Mesodermal cell (in vitro differentiated cells): Measurements from ENCODE around the gene IL12A. TPM values are rescaled to one million over a fixed set of nuclear protein-coding genes. Genes with fewer than 3 reads are reported as not detected.

Source experiments
- H3K27ac ChIP-seq: 2 replicates; pipeline ENCODE4 v1.7.0; 2013; ENCODE audit warnings: mild to moderate bottlenecking, low read depth, low read length, moderate library complexity; ENCODE audit not compliant: severe bottlenecking
- H3K36me3 ChIP-seq: 2 replicates; pipeline ENCODE4 v1.7.1; 2013; ENCODE audit warnings: mild to moderate bottlenecking, low read length, moderate library complexity; ENCODE audit not compliant: control insufficient read depth, insufficient read depth
- H3K4me1 ChIP-seq: one replicate; pipeline ENCODE4 v1.7.1; 2013; ENCODE audit warnings: mild to moderate bottlenecking, low read length; ENCODE audit not compliant: insufficient read depth, control insufficient read depth, poor library complexity, severe bottlenecking
- H3K4me3 ChIP-seq: 2 replicates; pipeline ENCODE4 v1.7.0; 2013; ENCODE audit warnings: low read length, control low read depth, mild to moderate bottlenecking; ENCODE audit not compliant: insufficient read depth, poor library complexity, severe bottlenecking; ENCODE audit errors: extremely low read depth
- H3K9me3 ChIP-seq: 2 replicates; pipeline ENCODE4 v1.7.1; 2013; ENCODE audit warnings: mild to moderate bottlenecking, low read length, moderate library complexity; ENCODE audit not compliant: control insufficient read depth
- WGBS, 2 experiments: methylation state at CpG; one replicate each; pipeline ENCODE4 v1.1.5; 2013; ENCODE audit warnings: missing lambda C conversion rate in 2 of 2; ENCODE audit not compliant: insufficient coverage in 2 of 2; 5-methylcytosine and 5-hydroxymethylcytosine counted together
- polyA plus RNA-seq, 2 experiments: library from polyadenylated mRNA; stranded (reverse); fragments of 50-300 nt; gene quantifications; one replicate each; pipeline ENCODE4 v1.2.3, GENCODE V29; 2013

IL12A gene
- 0.55 TPM for polyA plus RNA-seq (2013, experiment 1 of 2)
- 0.25 TPM for polyA plus RNA-seq (2013, experiment 2 of 2)

DNA sequence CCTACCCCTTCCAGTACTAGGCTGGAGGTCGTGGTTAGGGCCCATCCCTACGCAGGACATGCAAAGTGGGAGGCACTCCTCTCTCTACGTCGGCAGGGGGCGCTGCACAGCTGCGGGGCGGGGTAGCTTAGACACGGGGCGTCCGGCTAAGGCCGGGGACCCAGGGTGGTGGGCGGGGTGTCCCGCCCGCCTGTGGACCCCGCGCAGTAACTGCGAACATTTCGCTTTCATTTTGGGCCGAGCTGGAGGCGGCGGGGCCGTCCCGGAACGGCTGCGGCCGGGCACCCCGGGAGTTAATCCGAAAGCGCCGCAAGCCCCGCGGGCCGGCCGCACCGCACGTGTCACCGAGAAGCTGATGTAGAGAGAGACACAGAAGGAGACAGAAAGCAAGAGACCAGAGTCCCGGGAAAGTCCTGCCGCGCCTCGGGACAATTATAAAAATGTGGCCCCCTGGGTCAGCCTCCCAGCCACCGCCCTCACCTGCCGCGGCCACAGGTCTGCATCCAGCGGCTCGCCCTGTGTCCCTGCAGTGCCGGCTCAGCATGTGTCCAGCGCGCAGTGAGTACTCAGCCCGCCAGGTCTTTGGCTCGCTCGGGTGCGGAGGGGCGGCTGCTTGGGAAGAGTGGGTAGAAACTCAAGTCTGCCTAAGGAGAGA, at the start of gene IL12A:
Gene IL12A, plus strand, starts transcription at position 219 of the 655 bp plus-strand sequence.
- Histone ChIP-seq H3K36me3 (no peaks in the 10 kb centered on the region), H3K4me3 (peak within 1 kb of the TSS; percentile 49), H3K27ac (no peak within 1 kb of the TSS), H3K9me3 (peaks cover 5% of the 10 kb centered on the region), H3K4me1 (no peaks in the 10 kb centered on the region)
- 2 to 3% methylated on average over 47 of the region's 54 CpGs for whole genome bisulfite sequencing, 2 experiments

DNA sequence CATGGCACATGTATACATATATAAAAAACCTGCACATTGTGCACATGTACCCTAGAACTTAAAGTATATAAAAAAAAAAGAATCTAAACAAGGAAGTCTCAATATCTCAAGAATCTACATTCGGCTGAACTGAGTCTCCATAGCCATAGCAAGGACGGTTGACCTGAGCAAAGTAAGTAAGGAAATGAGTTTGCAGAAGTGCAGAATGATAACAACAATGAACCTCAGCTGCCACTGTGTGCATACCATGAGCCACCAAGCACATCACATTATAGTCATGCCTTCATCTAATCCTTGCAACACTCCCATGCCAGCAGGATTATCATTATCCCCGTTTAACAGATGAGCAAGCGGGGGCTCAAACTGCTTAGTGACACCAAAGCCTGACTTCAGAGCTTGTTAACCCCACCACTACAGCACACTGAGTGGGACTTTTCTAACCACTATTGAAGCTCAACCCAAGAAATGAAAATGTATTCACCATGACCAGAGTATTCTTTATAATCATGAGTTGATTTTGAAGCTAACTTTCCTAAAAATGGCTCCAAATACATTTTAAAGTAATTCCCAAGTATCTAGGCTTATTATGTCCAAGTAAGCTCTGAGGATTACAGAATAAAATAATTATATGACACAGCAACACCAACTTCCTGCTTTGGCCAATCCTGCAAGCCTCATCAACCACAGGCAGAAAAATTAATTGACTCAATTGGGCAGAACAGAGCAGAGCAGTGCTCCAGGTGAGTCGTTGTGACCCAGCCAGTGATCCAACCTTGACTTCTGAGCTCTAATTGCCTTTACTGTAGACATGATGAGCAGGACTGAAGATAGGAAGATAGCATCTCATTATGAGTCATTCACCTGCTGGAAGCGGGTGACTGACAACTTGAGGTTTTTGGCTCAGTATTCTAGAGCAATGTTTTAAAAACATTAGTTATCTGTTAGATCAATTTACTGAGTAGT, 47.3 kb upstream of the IL12A start:
- Histone ChIP-seq H3K27ac (no peak overlapping the region), H3K4me1 (no peaks in the 10 kb centered on the region), H3K9me3 (no peaks in the 10 kb centered on the region), H3K4me3 (no peak overlapping the region), H3K36me3 (no peaks in the 10 kb centered on the region)
- WGBS, 2 experiments, result 85 to 86% methylated on average over 2 to 3 of the region's 6 CpGs

DNA sequence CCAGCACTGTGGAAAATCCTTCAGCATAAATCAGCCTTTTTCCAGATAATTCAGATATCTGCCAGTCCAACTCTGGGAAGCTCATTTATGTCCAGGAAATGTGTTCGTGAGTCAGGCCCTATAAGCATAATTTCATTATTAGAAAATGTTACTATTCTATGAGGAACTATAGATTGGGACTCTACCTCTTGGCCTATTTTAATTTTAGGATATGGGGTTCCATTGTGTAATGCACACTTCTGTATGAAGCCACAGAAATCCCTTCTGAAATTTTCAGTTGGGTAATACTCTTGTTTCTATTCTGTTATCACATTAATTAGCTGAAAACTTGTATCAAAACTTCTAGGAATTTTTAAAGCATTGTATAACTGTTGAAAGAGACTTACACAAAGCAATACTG, 43.9 kb upstream of the IL12A start:
- Histone ChIP-seq H3K36me3 (no peaks in the 10 kb centered on the region), H3K4me1 (no peaks in the 10 kb centered on the region), H3K9me3 (no peaks in the 10 kb centered on the region), H3K27ac (no peak overlapping the region), H3K4me3 (no peak overlapping the region)
- no CpG with 5 or more reads among the region's 1 CpG for WGBS, 2 experiments

DNA sequence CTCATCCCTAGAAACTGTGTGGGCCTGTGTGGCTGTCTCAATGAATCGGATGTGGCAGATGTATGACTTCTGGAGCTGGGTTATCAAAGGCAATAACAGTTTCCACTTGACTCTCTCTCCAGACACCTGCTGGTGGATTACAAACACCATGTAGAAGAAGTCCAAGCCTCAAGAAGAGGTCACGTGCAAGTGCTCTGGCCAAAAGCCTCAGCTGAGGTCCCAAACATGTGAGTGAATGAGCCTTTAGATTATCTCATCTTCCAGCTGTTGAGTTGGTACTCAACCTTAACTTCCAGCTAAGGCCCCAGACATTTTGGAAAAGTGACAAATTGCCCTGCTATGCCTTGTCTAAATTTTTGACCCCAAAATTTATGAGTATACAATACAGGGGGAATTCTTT, 42.7 kb upstream of the IL12A start:
- Histone ChIP-seq H3K9me3 (no peaks in the 10 kb centered on the region), H3K27ac (no peak overlapping the region), H3K4me1 (no peaks in the 10 kb centered on the region), H3K36me3 (no peaks in the 10 kb centered on the region), H3K4me3 (no peak overlapping the region)
- WGBS, 2 experiments, result 86 to 89% methylated on average over 1 to 2 of the region's 2 CpGs

DNA sequence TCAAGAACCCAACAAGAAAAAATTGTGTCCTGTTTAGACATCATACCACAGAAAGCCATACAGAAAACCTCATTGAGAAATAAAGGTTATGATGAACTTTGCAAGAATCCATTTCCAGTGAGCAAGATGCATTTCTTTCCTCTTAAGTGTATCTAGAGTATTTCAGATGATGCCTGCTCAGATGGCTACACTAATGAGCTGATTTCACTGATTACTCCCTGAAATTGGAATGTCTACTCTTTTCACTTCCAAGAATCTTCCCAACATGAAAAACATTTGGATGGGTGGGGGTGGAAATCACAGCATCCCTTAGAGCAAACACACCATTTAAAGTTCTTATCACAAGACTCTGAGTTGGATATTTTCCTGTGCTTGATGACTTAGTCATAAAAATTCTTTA, 41.4 kb upstream of the IL12A start:
- Histone ChIP-seq H3K9me3 (no peaks in the 10 kb centered on the region), H3K4me1 (no peaks in the 10 kb centered on the region), H3K27ac (no peak overlapping the region), H3K4me3 (no peak overlapping the region), H3K36me3 (no peaks in the 10 kb centered on the region)

DNA sequence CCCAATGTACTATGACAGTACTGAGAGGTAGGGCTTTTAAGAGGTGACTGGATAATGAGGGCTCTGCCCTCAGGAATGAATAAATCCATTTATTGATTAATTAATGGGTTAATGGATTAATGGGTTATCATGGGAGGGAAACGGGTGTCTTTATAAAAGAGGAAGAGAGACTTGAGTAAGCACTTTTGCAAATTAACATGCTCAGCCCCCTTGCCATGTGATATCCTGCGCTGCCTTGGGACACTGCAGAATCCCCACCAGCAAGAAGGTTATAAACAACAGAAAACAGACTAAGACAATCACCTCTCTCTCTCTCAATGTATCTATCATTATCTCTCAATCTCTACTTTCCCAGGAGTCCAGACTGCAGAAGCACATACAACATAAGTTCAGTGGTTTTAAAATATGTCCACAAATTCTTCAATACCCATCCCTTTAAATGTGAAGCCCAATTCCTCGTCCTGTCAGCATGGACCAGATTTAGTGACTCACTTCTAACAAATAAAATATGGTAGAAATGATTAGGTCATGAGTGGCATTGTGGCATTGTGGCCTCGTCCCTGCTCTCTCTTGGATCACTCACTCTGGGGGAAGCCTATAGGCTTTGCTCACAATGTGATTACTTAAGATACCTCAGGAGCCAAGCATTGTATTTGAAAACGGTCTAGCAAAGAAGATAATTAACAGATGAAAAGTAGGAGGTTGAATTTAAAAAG, 40.0 kb upstream of the IL12A start:
- Histone ChIP-seq H3K4me3 (no peak overlapping the region), H3K9me3 (no peaks in the 10 kb centered on the region), H3K4me1 (no peaks in the 10 kb centered on the region), H3K27ac (no peak overlapping the region), H3K36me3 (no peaks in the 10 kb centered on the region)
- 57 to 84% methylated on average over 2 of the region's 5 CpGs for WGBS, 2 experiments

DNA sequence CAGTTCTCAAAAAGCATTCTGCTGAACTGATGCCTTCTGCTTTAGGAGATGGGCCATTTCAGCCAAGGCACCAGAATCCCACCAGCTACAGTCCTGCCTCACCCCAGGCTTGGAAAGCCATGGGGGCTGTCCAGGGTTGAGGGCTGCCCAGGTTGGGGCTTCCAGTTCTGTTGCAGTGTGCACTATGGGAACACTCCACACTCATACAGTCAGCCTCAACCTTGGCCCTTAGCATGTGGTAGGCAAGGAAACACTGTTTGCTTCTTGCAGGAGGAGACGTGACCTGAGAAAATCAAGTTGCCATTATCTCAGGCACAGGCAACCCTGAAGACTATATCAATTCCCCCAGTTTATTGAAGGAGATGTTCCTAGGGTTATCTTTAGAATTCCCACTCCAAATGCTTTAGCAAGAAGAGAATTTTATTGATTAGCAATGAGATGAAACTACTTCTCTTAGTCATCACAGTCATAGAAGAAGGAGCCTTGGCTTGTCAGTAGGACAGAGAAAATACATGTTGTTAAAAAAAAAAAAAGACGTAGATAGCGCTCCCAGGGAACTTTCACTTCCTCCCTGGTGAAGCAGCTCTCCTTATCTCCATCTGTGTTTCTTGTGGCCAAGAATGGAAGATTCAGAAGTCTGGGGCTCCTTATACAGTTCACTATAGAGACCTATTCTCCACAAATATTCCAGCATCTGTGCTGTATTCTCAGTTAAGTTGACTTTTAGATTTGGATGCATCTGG, 38.3 kb upstream of the IL12A start:
- Histone ChIP-seq H3K9me3 (no peaks in the 10 kb centered on the region), H3K36me3 (no peaks in the 10 kb centered on the region), H3K4me1 (no peaks in the 10 kb centered on the region), H3K4me3 (no peak overlapping the region), H3K27ac (no peak overlapping the region)
- WGBS, 2 experiments, result no CpG with 5 or more reads among the region's 3 CpGs

DNA sequence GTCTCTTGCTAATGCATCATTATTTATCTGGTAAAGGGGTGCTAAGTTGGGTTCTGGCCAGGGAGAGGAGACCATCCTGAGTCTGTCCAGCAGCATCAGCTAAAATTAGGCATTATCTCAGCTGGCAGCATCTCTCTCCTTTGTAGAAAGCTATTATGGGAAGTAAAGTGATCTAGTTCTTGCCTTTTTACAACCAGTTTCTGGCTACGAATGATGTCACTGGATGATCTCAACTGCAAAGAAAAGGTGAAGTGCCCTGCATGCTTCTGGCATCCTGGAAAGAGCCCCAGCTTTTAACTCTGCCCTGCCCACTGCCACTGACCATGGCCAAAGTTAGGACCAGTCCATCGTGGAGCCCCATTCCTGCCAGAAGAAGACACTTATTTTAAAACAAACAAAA, 37.1 kb upstream of the IL12A start:
- Histone ChIP-seq H3K4me1 (no peaks in the 10 kb centered on the region), H3K4me3 (no peak overlapping the region), H3K9me3 (no peaks in the 10 kb centered on the region), H3K36me3 (no peaks in the 10 kb centered on the region), H3K27ac (no peak overlapping the region)
- WGBS, 2 experiments, result 80 to 85% methylated on average over 1 to 2 of the region's 2 CpGs

DNA sequence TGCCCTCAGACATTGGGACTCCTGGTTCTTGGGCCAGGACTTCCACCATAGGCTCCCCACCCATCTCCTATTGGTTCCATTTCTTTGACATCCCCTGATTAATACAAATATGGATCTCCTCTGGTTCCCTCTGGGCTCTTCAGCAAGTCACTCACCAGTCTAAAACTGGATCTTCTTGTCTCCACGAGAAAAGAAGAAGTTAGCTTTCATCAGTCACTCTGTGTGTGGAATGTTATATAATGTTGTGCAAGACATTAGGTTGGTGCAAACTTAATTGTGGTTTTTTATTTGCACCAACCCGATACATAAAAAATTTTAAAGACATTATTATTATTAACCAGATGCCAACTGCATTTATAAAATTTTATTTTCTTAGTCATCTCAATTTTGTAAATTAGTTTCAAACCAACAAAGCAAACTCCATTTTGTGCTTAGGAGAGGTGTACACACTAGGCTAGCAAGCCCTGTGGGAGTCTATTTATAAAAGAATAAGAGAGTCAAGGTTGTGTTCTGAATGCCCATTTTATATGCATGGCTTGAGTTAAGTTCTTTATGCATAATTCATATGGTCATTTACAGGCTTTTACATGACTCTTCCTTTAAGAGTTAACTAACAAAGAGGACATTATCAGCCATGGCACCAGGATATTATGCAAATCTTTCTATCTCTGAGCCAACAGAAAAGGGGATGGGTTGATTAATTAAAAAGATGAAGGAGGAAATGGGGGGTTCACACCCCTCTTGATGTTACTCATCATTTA, 35.1 kb upstream of the IL12A start:
- Histone ChIP-seq H3K4me1 (no peaks in the 10 kb centered on the region), H3K4me3 (no peak overlapping the region), H3K27ac (no peak overlapping the region), H3K36me3 (no peaks in the 10 kb centered on the region), H3K9me3 (no peaks in the 10 kb centered on the region)
- no CpG with 5 or more reads among the region's 2 CpGs for WGBS, 2 experiments
